HepG2 (cell line): Measurements from ENCODE around the gene FXYD1. TPM values are rescaled to one million over a fixed set of nuclear protein-coding genes. Genes with fewer than 3 reads are reported as not detected.

Experiments used
- ARID5B ChIP-seq: IDR thresholded peaks from 2 replicates; pipeline ENCODE4 v1.4.0; 2020; ENCODE audit warnings: mild to moderate bottlenecking, missing genetic modification reagents
- BRF2 ChIP-seq: sonication (generic); formaldehyde crosslinking; IDR thresholded peaks from 2 replicates; pipeline ENCODE4 v1.8.1; 2022; ENCODE audit warnings: mild to moderate bottlenecking, missing genetic modification reagents
- DRAP1 ChIP-seq: IDR thresholded peaks from 2 replicates; pipeline ENCODE4 v1.6.1; 2016; ENCODE audit warnings: missing genetic modification reagents, missing compliant biosample characterization
- ETV5 ChIP-seq: IDR thresholded peaks from 2 replicates; pipeline ENCODE4 v1.6.1; 2018; ENCODE audit warnings: missing biosample characterization, missing genetic modification reagents, inconsistent platforms, borderline replicate concordance
- FOXO1 ChIP-seq: sonication (generic); formaldehyde crosslinking; IDR thresholded peaks from 2 replicates; pipeline ENCODE4 v1.4.0; 2020; ENCODE audit warnings: missing genetic modification reagents
- MEF2D ChIP-seq: sonication (generic); formaldehyde crosslinking; IDR thresholded peaks from 2 replicates; pipeline ENCODE4 v1.5.1; 2020; ENCODE audit warnings: mild to moderate bottlenecking, missing genetic modification reagents
- PATZ1 ChIP-seq: sonication (generic); formaldehyde crosslinking; IDR thresholded peaks from 2 replicates; pipeline ENCODE4 v1.4.0; 2020; ENCODE audit warnings: missing genetic modification reagents
- RXRB ChIP-seq: IDR thresholded peaks from 2 replicates; pipeline ENCODE4 v1.6.1; 2016; ENCODE audit warnings: borderline replicate concordance, missing genetic modification reagents, missing compliant biosample characterization
- SYNCRIP ChIP-seq: fragments of 200-400 bp; formaldehyde crosslinking; IDR thresholded peaks from 2 replicates; pipeline ENCODE4 v1.6.1; 2018; ENCODE audit warnings: mild to moderate bottlenecking, low read depth, low read length; ENCODE audit not compliant: insufficient read depth
- ZBTB37 ChIP-seq: sonication (generic); formaldehyde crosslinking; IDR thresholded peaks from 2 replicates; pipeline ENCODE4 v1.4.0; 2020; ENCODE audit warnings: mild to moderate bottlenecking, missing genetic modification reagents
- ZNF598 ChIP-seq: sonication (generic); formaldehyde crosslinking; IDR thresholded peaks from 2 replicates; pipeline ENCODE4 v1.5.1; 2020; ENCODE audit warnings: mild to moderate bottlenecking, missing genetic modification reagents, borderline replicate concordance
- ZNF678 ChIP-seq: sonication (generic); formaldehyde crosslinking; IDR thresholded peaks from 2 replicates; pipeline ENCODE4 v1.4.0; 2020; ENCODE audit warnings: mild to moderate bottlenecking, missing genetic modification reagents
- ZNF766 ChIP-seq: sonication (generic); formaldehyde crosslinking; IDR thresholded peaks from 2 replicates; pipeline ENCODE4 v1.5.0; 2020; ENCODE audit warnings: missing genetic modification reagents, borderline replicate concordance
- ZSCAN22 ChIP-seq: sonication (generic); formaldehyde crosslinking; IDR thresholded peaks from 2 replicates; pipeline ENCODE4 v1.4.0; 2020; ENCODE audit warnings: mild to moderate bottlenecking, missing genetic modification reagents
- ZXDC ChIP-seq: sonication (generic); formaldehyde crosslinking; IDR thresholded peaks from 2 replicates; pipeline ENCODE4 v1.5.0; 2020; ENCODE audit warnings: mild to moderate bottlenecking, missing genetic modification reagents
- polyA plus RNA-seq, 8 experiments: library from polyadenylated mRNA; depleted of rRNA in 3 of 8; stranded (reverse) in 7 of 8; unstranded in 1 of 8; fragments of >200 nt; fragmentation: Illumina TruSeq in 4 of 8; extraction: Trizol in 4 of 8; gene quantifications; 2 replicates each; pipeline versions ENCODE4 v1.2.1 to v1.2.3, GENCODE V29; 2011 to 2016; ENCODE audit warnings: low read depth in 4 of 8, missing spikeins in 1 of 8, mixed read lengths in 1 of 8; ENCODE audit not compliant: insufficient read depth in 1 of 8
- total RNA-seq, 5 experiments: library from RNA; depleted of rRNA; stranded (reverse); fragments of >200 nt; fragmentation: Illumina TruSeq; extraction: Trizol; gene quantifications; 2 replicates each; pipeline ENCODE4 v1.2.3, GENCODE V29; 2016; ENCODE audit warnings: low read depth in 1 of 5

The FXYD1 gene
- total and polyA plus RNA-seq, 2 of the 13 experiments (the other 11 are each of a cell fraction or from before 2014, with no cell fraction given): 31.2 TPM; not detected in 1

- TF ChIP-seq ARID5B (CRISPR knock-in tag) (0 out of 2 replicates have a peak, but pooled peaks have one; percentile 23), FOXO1 (CRISPR knock-in tag) (peak; percentile 46; the same call in 1 of the 2 replicates), ZNF598 (CRISPR knock-in tag) (peak; percentile 62; the same call in 1 of the 2 replicates), BRF2 (CRISPR knock-in tag) (no peak), PATZ1 (CRISPR knock-in tag) (peak; percentile 50; the same call in 1 of the 2 replicates), ZBTB37 (CRISPR knock-in tag) (no peak), RXRB (CRISPR knock-in tag) (peak; percentile 48; the same call in 1 of the 2 replicates), ZNF678 (CRISPR knock-in tag) (no peak), ZXDC (CRISPR knock-in tag) (no peak), ZNF766 (no peak), ETV5 (peak; percentile 22; the same call in 1 of the 2 replicates), SYNCRIP (no peak), MEF2D (CRISPR knock-in tag) (peak; percentile 51; the same call in 1 of the 2 replicates), DRAP1 (CRISPR knock-in tag) (0 out of 2 replicates have a peak, but pooled peaks have one; percentile 18), ZSCAN22 (CRISPR knock-in tag) (no peak)
These were observed 24.1 kb upstream of the FXYD1 start (continued) for GRCh38 chr19:35114353-35115176.
